Endodermal cell (in vitro differentiated cells): Measurements from ENCODE around the gene RNF220. TPM values are rescaled to one million over a fixed set of nuclear protein-coding genes. Genes with fewer than 3 reads are reported as not detected.
A peak's percentile ranks its signal among the peaks of the same experiment; 100 is the strongest.

Experiments
- DNase-seq: peaks from one replicate; pipeline ENCODE4 v3.0.0-alpha.2; 2017
- H3K27ac ChIP-seq: 2 replicates; pipeline ENCODE4 v1.5.1; 2013; ENCODE audit warnings: mild to moderate bottlenecking, low read depth, low read length, moderate library complexity
- H3K27me3 ChIP-seq: 2 replicates; pipeline ENCODE4 v1.6.1; 2013; ENCODE audit warnings: mild to moderate bottlenecking, low read length, moderate library complexity; ENCODE audit not compliant: insufficient read depth, control insufficient read depth, poor library complexity, severe bottlenecking
- H3K36me3 ChIP-seq: 2 replicates; pipeline ENCODE4 v1.7.0; 2013; ENCODE audit warnings: mild to moderate bottlenecking, low read length, moderate library complexity; ENCODE audit not compliant: control insufficient read depth, insufficient read depth
- H3K4me1 ChIP-seq: one replicate; pipeline ENCODE4 v1.7.0; 2013; ENCODE audit warnings: low read length; ENCODE audit not compliant: control insufficient read depth, insufficient read depth
- H3K4me3 ChIP-seq: 2 replicates; pipeline ENCODE4 v1.5.1; 2013; ENCODE audit warnings: mild to moderate bottlenecking, low read length, moderate library complexity
- H3K9ac ChIP-seq: 2 replicates; pipeline ENCODE4 v1.6.1; 2013; ENCODE audit warnings: mild to moderate bottlenecking, low read length, moderate library complexity; ENCODE audit not compliant: poor library complexity, severe bottlenecking; ENCODE audit errors: extremely low read depth
- H3K9me3 ChIP-seq: 2 replicates; pipeline ENCODE4 v1.6.1; 2013; ENCODE audit warnings: mild to moderate bottlenecking, low read length, moderate library complexity; ENCODE audit not compliant: control insufficient read depth
- H3K27ac Mint-ChIP-seq: 2 replicates; pipeline ENCODE4 v1.8.0; 2020; ENCODE audit warnings: mixed read lengths
- H3K27me3 Mint-ChIP-seq: 2 replicates; pipeline ENCODE4 v1.8.0; 2021; ENCODE audit warnings: mild to moderate bottlenecking, mixed read lengths; ENCODE audit not compliant: insufficient read depth
- H3K36me3 Mint-ChIP-seq: 2 replicates; pipeline ENCODE4 v1.8.0; 2020; ENCODE audit warnings: low read depth, mixed read lengths
- H3K4me1 Mint-ChIP-seq: 2 replicates; pipeline ENCODE4 v1.8.0; 2020; ENCODE audit warnings: mixed read lengths
- H3K4me3 Mint-ChIP-seq: 2 replicates; pipeline ENCODE4 v1.8.0; 2020; ENCODE audit warnings: mild to moderate bottlenecking, moderate library complexity, mixed read lengths
- H3K9me3 Mint-ChIP-seq: 2 replicates; pipeline ENCODE4 v1.8.0; 2020; ENCODE audit warnings: mild to moderate bottlenecking, mixed read lengths
- CTCF ChIP-seq: fragments of 200-600 bp; sonication (generic); conservative IDR thresholded peaks from 2 replicates; pipeline ENCODE4 v1.5.0; 2021; ENCODE audit warnings: antibody characterized with exemption, mild to moderate bottlenecking
- WGBS, 2 experiments: methylation state at CpG; one replicate each; pipeline versions ENCODE4 v1.1.5 to v1.1.7; 2013; ENCODE audit warnings: missing lambda C conversion rate in 2 of 2, mixed read lengths in 1 of 2; ENCODE audit not compliant: insufficient coverage in 1 of 2, insufficient read length in 1 of 2; 5-methylcytosine and 5-hydroxymethylcytosine counted together
- total RNA-seq, 2 donors: library from RNA; stranded (reverse); fragmentation: NEBNext Ultra II Directional in 1 of 2; extraction: Animal tissue kit (Norgen Biotek cat#: 25700) in 1 of 2; gene quantifications; 2 replicates in 1 of 2; 3 replicates in 1 of 2; pipeline ENCODE4 v1.2.1, GENCODE V29; 2021

Gene RNF220
- total RNA-seq, 2 donors from 2014 or later: 94.6 to 95.5 TPM

- H3K9me3 Mint-ChIP-seq: no peaks in the 10 kb centered on the region
- H3K27me3 ChIP-seq: peaks cover 4% of the 10 kb centered on the region
Observed at GRCh38 chr1:44571712-44572571, 166.9 kb downstream of the RNF220 start.

GRCh38 chr1:44572572-44572879 is 167.5 kb downstream of the RNF220 start:
- Histone ChIP-seq H3K9me3 (no peaks in the 10 kb centered on the region), H3K36me3 (no peaks in the 10 kb centered on the region), H3K27ac (no peak overlapping the region), H3K4me1 (peaks cover 8% of the 10 kb centered on the region), H3K4me3 (no peak overlapping the region), H3K27me3 (no peaks in the 10 kb centered on the region), H3K9ac (no peak overlapping the region)
- peaks cover 18% of the 10 kb centered on the region for H3K4me1 Mint-ChIP-seq
- H3K36me3 Mint-ChIP-seq: no peaks in the 10 kb centered on the region
- no peak for DNase-seq
- H3K4me3 Mint-ChIP-seq: no peak overlapping the region
- peaks cover 22% of the 10 kb centered on the region for H3K27me3 Mint-ChIP-seq
- WGBS, 2 experiments: 86 to 100% methylated on average over 2 of the region's 2 CpGs
- TF ChIP-seq CTCF: no peak
- no peaks in the 10 kb centered on the region for H3K9me3 Mint-ChIP-seq
- H3K27ac Mint-ChIP-seq: no peak overlapping the region

More at GRCh38 chr1:44571712-44572571, 166.9 kb downstream of the RNF220 start:
- Histone ChIP-seq H3K9me3 (no peaks in the 10 kb centered on the region), H3K36me3 (no peaks in the 10 kb centered on the region), H3K4me1 (peaks cover 7% of the 10 kb centered on the region), H3K27ac (no peak overlapping the region), H3K9ac (no peak overlapping the region), H3K4me3 (no peak overlapping the region)
- H3K27me3 Mint-ChIP-seq: peaks cover 27% of the 10 kb centered on the region
- no peak for DNase-seq
- no peak overlapping the region for H3K27ac Mint-ChIP-seq
- peaks cover 13% of the 10 kb centered on the region for H3K4me1 Mint-ChIP-seq
- 92 to 100% methylated on average over 4 to 5 of the region's 5 CpGs for WGBS, 2 experiments
- TF ChIP-seq CTCF: peak; percentile 78
- H3K4me3 Mint-ChIP-seq: no peak overlapping the region
- H3K36me3 Mint-ChIP-seq: no peaks in the 10 kb centered on the region

- Mint-ChIP-seq H3K27ac (no peak overlapping the region), H3K27me3 (peaks cover 9% of the 10 kb centered on the region), H3K36me3 (no peaks in the 10 kb centered on the region), H3K4me3 (no peak overlapping the region), H3K4me1 (peaks cover 18% of the 10 kb centered on the region), H3K9me3 (no peaks in the 10 kb centered on the region)
- Histone ChIP-seq H3K27me3 (no peaks in the 10 kb centered on the region), H3K9ac (no peak overlapping the region), H3K27ac (no peak overlapping the region), H3K4me3 (no peak overlapping the region), H3K36me3 (no peaks in the 10 kb centered on the region), H3K9me3 (no peaks in the 10 kb centered on the region), H3K4me1 (peaks cover 8% of the 10 kb centered on the region)
- TF ChIP-seq CTCF: no peak
- no peak for DNase-seq
- WGBS, 2 experiments: 100% methylated on average over 1 to 4 of the region's 4 CpGs
Observed at GRCh38 chr1:44575396-44575795, 170.3 kb downstream of the RNF220 start.
